RWPE2 (cell line): ENCODE measurements around the gene P2RY11.

Experiments used
- ATAC-seq: fragments of 200-7000 bp; cut with Tn5 transposase; 3 replicates; pipeline ENCODE4 v1.9.1; 2021; ENCODE audit warnings: low read depth
- DNase-seq: peaks from one replicate; pipeline ENCODE4 v3.0.0-alpha.2; 2020; ENCODE audit warnings: low spot score
- H3K27ac ChIP-seq: fragments of 450-650 bp; 2 replicates; pipeline ENCODE4 v1.5.1; 2017; ENCODE audit warnings: mild to moderate bottlenecking; ENCODE audit not compliant: poor library complexity, severe bottlenecking
- H3K27me3 ChIP-seq: fragments of 250-450 bp; sonication (Bioruptor Pico); 2 replicates; pipeline ENCODE4 v1.5.1; 2021; ENCODE audit warnings: mild to moderate bottlenecking, moderate library complexity; ENCODE audit not compliant: insufficient read depth, poor library complexity, severe bottlenecking
- H3K36me3 ChIP-seq: fragments of 250-450 bp; sonication (Bioruptor Pico); 2 replicates; pipeline ENCODE4 v1.5.1; 2020; ENCODE audit warnings: low read depth, mild to moderate bottlenecking, moderate library complexity
- H3K4me1 ChIP-seq: fragments of 250-450 bp; sonication (Bioruptor Pico); 2 replicates; pipeline ENCODE4 v1.5.1; 2021; ENCODE audit warnings: mild to moderate bottlenecking, moderate library complexity; ENCODE audit not compliant: insufficient read depth, poor library complexity, severe bottlenecking
- H3K4me3 ChIP-seq: fragments of 250-450 bp; sonication (Bioruptor Pico); 2 replicates; pipeline ENCODE4 v1.5.1; 2021; ENCODE audit warnings: mild to moderate bottlenecking, moderate library complexity; ENCODE audit not compliant: severe bottlenecking
- H3K9me3 ChIP-seq: fragments of 250-450 bp; sonication (Bioruptor Pico); 2 replicates; pipeline ENCODE4 v1.5.1; 2021; ENCODE audit warnings: mild to moderate bottlenecking, moderate library complexity; ENCODE audit not compliant: severe bottlenecking
- TF ChIP-seq, protein P1 (sequence below): fragments of 450-650 bp; IDR thresholded peaks from one replicate; pipeline ENCODE4 v1.5.1; 2017; ENCODE audit warnings: mild to moderate bottlenecking, moderate library complexity; ENCODE audit not compliant: poor library complexity, severe bottlenecking

The P2RY11 gene

DNA sequence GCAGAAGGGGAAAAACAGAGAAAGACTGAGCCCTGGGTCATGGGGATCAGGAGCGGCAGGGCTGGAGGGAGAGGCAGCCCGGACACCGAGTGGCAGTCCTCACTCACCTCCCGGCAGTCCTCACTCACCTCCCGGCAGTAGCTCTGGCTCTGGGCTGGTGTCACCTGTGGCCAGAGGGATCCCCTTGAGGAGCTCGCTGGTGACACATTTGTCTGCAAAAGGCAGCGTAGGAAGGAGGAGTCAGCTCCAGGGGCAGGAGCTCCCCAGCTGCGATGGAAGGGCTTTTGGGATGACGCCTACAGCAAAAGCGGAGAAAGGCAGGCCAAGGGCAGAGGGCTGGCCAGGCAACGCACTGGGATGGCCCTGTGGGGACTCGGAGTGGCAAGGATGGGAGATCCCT is 7.5 kb downstream of the P2RY11 start:
- peaks cover 43% of the 10 kb centered on the region for H3K36me3 ChIP-seq
- ATAC-seq (no peak), DNase-seq (no peak)
- H3K27ac ChIP-seq, result peak overlapping the region; percentile 54
- H3K4me1 ChIP-seq, result peaks cover 9% of the 10 kb centered on the region
- TF ChIP-seq, protein P1, sequence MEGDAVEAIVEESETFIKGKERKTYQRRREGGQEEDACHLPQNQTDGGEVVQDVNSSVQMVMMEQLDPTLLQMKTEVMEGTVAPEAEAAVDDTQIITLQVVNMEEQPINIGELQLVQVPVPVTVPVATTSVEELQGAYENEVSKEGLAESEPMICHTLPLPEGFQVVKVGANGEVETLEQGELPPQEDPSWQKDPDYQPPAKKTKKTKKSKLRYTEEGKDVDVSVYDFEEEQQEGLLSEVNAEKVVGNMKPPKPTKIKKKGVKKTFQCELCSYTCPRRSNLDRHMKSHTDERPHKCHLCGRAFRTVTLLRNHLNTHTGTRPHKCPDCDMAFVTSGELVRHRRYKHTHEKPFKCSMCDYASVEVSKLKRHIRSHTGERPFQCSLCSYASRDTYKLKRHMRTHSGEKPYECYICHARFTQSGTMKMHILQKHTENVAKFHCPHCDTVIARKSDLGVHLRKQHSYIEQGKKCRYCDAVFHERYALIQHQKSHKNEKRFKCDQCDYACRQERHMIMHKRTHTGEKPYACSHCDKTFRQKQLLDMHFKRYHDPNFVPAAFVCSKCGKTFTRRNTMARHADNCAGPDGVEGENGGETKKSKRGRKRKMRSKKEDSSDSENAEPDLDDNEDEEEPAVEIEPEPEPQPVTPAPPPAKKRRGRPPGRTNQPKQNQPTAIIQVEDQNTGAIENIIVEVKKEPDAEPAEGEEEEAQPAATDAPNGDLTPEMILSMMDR, result no peak
- peak overlapping the region; percentile 84 for H3K4me3 ChIP-seq
- no peaks in the 10 kb centered on the region for H3K9me3 ChIP-seq
- H3K27me3 ChIP-seq, result no peaks in the 10 kb centered on the region

DNA sequence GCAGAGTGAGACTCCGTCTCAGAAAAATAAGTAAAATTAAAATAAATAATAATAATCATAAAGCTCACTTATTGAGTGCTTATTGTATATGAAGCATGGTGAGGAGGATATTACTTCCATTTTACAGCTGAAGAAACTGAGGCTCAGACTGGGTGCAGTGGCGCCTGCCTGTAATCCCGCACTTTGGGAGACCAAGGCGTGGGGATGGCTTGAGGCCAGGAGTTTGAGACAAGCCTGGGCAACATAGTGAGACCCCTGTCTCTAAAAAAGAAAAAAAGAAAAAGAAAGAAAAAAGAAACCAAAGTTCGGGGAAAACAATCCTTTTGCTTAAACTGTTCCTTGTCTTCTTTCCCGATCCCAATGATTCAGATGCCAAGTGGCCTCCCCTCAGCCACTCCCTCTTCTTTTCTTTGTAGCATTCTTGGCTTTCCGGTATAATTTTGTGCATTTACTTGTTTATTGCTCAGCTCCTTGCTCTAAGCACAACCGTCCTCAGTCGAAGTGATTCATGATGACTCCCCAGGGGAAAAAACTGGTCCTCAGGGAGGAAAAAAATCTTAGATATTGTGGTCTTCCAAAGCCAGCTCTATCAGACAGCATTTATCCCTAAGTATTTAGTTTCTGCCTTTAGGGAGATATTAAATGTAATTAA is 9.2 kb downstream of the P2RY11 start:
- H3K27me3 ChIP-seq, result no peaks in the 10 kb centered on the region
- peaks cover 33% of the 10 kb centered on the region for H3K36me3 ChIP-seq
- no peak for DNase-seq
- peak overlapping the region; percentile 15 for H3K4me3 ChIP-seq
- peak overlapping the region; percentile 54 for H3K27ac ChIP-seq
- peaks cover 9% of the 10 kb centered on the region for H3K4me1 ChIP-seq
- TF ChIP-seq, protein P1, result no peak
- ATAC-seq, result peak; percentile 52; the same call in 2 of the 3 replicates
- H3K9me3 ChIP-seq, result no peaks in the 10 kb centered on the region

DNA sequence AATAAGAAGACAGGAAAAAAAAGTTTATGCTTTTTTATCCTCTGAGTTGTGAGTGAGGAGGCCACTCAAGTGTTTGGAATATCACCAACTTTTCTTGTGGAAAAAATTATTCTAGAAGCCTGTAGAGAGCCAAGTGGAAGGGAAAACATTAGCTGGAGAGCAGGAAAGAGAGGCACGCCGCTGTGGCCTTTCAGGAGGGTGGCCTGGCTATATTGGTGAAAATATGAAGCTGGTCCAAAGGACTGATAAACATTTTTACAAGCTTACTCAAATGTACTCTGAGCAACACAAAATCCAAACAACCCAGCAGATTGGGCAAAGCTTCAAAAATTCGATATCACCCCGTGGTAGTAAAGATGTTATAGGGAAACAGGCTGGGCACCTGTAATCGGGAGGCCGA is 10.6 kb downstream of the P2RY11 start:
- Histone ChIP-seq H3K27ac (no peak overlapping the region), H3K27me3 (no peaks in the 10 kb centered on the region), H3K4me1 (peaks cover 9% of the 10 kb centered on the region), H3K9me3 (no peaks in the 10 kb centered on the region), H3K36me3 (peaks cover 25% of the 10 kb centered on the region), H3K4me3 (no peak overlapping the region)
- TF ChIP-seq, protein P1, result no peak
- ATAC-seq, result no peak
- no peak for DNase-seq

DNA sequence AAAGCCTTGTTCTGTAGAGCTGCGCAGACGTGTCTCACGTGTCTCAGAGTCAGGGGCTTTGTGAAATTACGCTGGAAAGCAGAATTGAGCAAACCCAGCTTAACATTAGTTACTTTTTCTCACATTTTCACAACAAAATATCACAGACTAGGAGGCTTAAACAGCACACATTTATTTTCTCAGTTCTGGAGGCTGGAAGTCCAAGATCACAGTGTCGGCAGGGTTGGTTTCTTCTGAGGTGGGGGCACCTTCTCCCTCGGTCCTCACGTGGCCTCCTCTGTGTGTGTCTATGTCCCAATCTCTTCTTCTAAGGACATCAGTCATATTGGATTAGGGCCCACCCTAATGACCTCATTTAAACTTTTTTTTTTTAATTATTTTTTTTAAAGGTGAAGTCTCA is 12.9 kb downstream of the P2RY11 start:
- Histone ChIP-seq H3K9me3 (no peaks in the 10 kb centered on the region), H3K4me1 (peaks cover 9% of the 10 kb centered on the region)
- no peak for ATAC-seq

DNA sequence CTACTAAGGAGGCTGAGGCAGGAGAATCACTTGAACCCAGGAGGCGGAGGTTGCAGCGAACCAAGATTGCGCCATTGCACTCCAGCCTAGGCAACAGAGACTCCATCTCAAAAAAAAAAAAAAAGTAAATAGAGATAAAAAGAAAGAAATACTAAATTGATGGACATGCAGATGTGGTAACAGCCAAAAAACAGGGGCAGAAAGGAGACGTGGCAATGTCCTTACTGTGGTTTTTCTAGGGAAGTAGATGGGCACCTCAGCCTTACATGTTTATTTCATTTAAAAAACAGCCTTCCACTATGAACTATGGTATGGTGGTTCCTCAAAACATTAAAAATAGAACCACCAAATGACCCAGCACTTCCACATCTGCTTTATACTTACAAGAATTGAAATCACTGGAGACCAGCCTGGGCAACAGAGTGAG is 14.7 kb downstream of the P2RY11 start:
- TF ChIP-seq, protein P1, result no peak
- Histone ChIP-seq H3K27me3 (no peaks in the 10 kb centered on the region), H3K36me3 (peaks cover 35% of the 10 kb centered on the region), H3K4me3 (no peak overlapping the region), H3K9me3 (no peaks in the 10 kb centered on the region), H3K4me1 (no peaks in the 10 kb centered on the region), H3K27ac (no peak overlapping the region)
- ATAC-seq (no peak), DNase-seq (no peak)

More for the DNA sequence above, 12.9 kb downstream of the P2RY11 start:
- TF ChIP-seq, protein P1, result no peak
- H3K4me3 ChIP-seq, result no peak overlapping the region
- peaks cover 21% of the 10 kb centered on the region for H3K36me3 ChIP-seq
- no peak overlapping the region for H3K27ac ChIP-seq
- DNase-seq, result no peak
- no peaks in the 10 kb centered on the region for H3K27me3 ChIP-seq
